Keratinocyte (primary cell): ENCODE results near the gene SELENOS. TPM values are rescaled to one million over a fixed set of nuclear protein-coding genes. Genes with fewer than 3 reads are reported as not detected.

ENCODE experiments used
- DNase-seq: peaks from one replicate; pipeline ENCODE4 v3.0.0-alpha.2; 2011; ENCODE audit warnings: low read depth, missing footprints, low spot score
- FAIRE-seq: peaks from 2 replicates; lab custom pipeline; 2011; peaks lifted over from hg19 to GRCh38; lab: Jason Lieb, UNC
- H2AFZ ChIP-seq: 2 replicates; pipeline ENCODE4 v1.6.0; 2012; ENCODE audit warnings: low read length, control low read depth, inconsistent platforms; ENCODE audit not compliant: control insufficient read depth
- H3K27ac ChIP-seq: 2 replicates; pipeline ENCODE4 v1.5.1; 2011; ENCODE audit warnings: low read length; ENCODE audit not compliant: control insufficient read depth, insufficient read depth
- H3K27me3 ChIP-seq: 3 replicates; pipeline ENCODE4 v1.6.0; 2011; ENCODE audit warnings: low read length; ENCODE audit not compliant: control insufficient read depth, insufficient read depth; ENCODE audit errors: extremely low read depth
- H3K36me3 ChIP-seq, 2 experiments: 2 replicates in 1 of 2; 3 replicates in 1 of 2; pipeline ENCODE4 v1.5.1; 2011; ENCODE audit warnings: low read length in 2 of 2, mild to moderate bottlenecking in 1 of 2; ENCODE audit not compliant: control insufficient read depth in 2 of 2, insufficient read depth in 2 of 2; ENCODE audit errors: extremely low read depth in 1 of 2
- H3K4me1 ChIP-seq: 3 replicates; pipeline ENCODE4 v1.5.1; 2011; ENCODE audit warnings: low read length; ENCODE audit not compliant: control insufficient read depth, insufficient read depth; ENCODE audit errors: extremely low read depth
- H3K4me2 ChIP-seq: 3 replicates; pipeline ENCODE4 v1.6.0; 2011; ENCODE audit warnings: low read depth, low read length; ENCODE audit not compliant: control insufficient read depth, insufficient read depth; ENCODE audit errors: extremely low read depth
- H3K4me3 ChIP-seq, 3 experiments: fragments of 200-600 bp in 1 of 3; sonication (generic) in 1 of 3; 2 replicates in 2 of 3; 3 replicates in 1 of 3; pipeline ENCODE4 v1.5.1; 2011 to 2016; ENCODE audit warnings: low read length in 3 of 3, mild to moderate bottlenecking in 3 of 3, control low read depth in 2 of 3, inconsistent platforms in 1 of 3, low read depth in 1 of 3, mixed read lengths in 1 of 3, mixed run types in 1 of 3, moderate library complexity in 1 of 3; ENCODE audit not compliant: control insufficient read depth in 2 of 3, insufficient read depth in 2 of 3; ENCODE audit errors: extremely low read depth in 1 of 3
- H3K79me2 ChIP-seq: 2 replicates; pipeline ENCODE4 v1.6.0; 2012; ENCODE audit warnings: low read length; ENCODE audit not compliant: control insufficient read depth, insufficient read depth
- H3K9ac ChIP-seq: 3 replicates; pipeline ENCODE4 v1.6.0; 2011; ENCODE audit warnings: low read length; ENCODE audit not compliant: control insufficient read depth, insufficient read depth; ENCODE audit errors: extremely low read depth
- H3K9me1 ChIP-seq: 3 replicates; pipeline ENCODE4 v1.6.0; 2011; ENCODE audit warnings: low read length; ENCODE audit not compliant: control insufficient read depth, insufficient read depth; ENCODE audit errors: extremely low read depth
- H3K9me3 ChIP-seq: 2 replicates; pipeline ENCODE4 v1.5.1; 2012; ENCODE audit warnings: low read depth, low read length; ENCODE audit not compliant: control insufficient read depth
- H4K20me1 ChIP-seq: 3 replicates; pipeline ENCODE4 v1.6.0; 2011; ENCODE audit warnings: low read length; ENCODE audit not compliant: control insufficient read depth, insufficient read depth; ENCODE audit errors: extremely low read depth
- EZH2 ChIP-seq: IDR thresholded peaks from one replicate; pipeline ENCODE4 v1.6.1; 2012; ENCODE audit warnings: inconsistent platforms, mild to moderate bottlenecking, low read length, moderate library complexity
- dilution Hi-C: fragments of 300-500 bp; cut with MboI; formaldehyde crosslinking; loops from one replicate; pipeline ENCODE4 v1.7.0; 2020; ENCODE audit warnings: low sequenced_read_pairs; ENCODE audit not compliant: extremely low pct_ligation_motif_present
- polyA plus RNA-seq, 5 experiments: library from polyadenylated mRNA; depleted of rRNA in 3 of 5; stranded (reverse) in 3 of 5; stranded (forward) in 1 of 5; unstranded in 1 of 5; fragments of >200 nt; gene quantifications; 1 replicate in 1 of 5; 2 replicates in 3 of 5; 3 replicates in 1 of 5; pipeline versions ENCODE4 v1.2.1 to v1.2.3, GENCODE V29; 2011 to 2012; ENCODE audit warnings: missing spikeins in 2 of 5, low read depth in 1 of 5, low replicate concordance in 1 of 5
- TF ChIP-seq, protein P1 (sequence below), 3 experiments: IDR thresholded peaks in 1 of 3; conservative IDR thresholded peaks in 1 of 3; optimal IDR thresholded peaks in 1 of 3; 2 replicates in 2 of 3; 3 replicates in 1 of 3; pipeline versions ENCODE3 to v1.5.1; 2011; ENCODE audit warnings: low read length in 3 of 3, mild to moderate bottlenecking in 3 of 3, moderate library complexity in 2 of 3, control low read depth in 1 of 3, inconsistent platforms in 1 of 3; ENCODE audit not compliant: insufficient read depth in 2 of 3; ENCODE audit errors: extremely low read depth in 1 of 3

Gene SELENOS
- polyA plus RNA-seq, 1 donor (not counting 4 experiments of a cell fraction or from before 2014, with no cell fraction given) = 82.2 TPM

DNA sequence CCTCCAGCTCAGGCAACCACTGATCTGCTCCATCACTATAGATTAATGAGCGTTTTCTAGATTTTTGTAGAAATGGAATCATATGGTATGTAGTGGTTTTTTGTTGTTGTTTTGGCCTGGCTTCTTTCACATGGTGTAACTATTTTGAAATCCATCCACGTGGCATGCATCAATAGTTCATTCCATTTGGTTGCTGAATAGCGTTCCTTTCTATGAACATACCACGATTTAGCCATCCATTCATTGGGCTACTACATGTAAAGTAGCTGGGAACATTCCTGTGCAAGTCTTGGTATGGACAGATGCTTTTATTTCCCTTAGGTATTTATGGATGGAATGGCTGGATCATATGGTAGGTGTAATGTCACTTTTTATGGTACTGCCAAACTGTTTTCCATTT is 14.7 kb downstream of the SELENOS start:
- no peak for DNase-seq
- Histone ChIP-seq H3K36me3 (no peaks in the 10 kb centered on the region), H2AFZ (no peak overlapping the region), H3K27me3 (no peaks in the 10 kb centered on the region), H3K9me3 (no peaks in the 10 kb centered on the region), H3K9me1 (no peaks in the 10 kb centered on the region), H3K79me2 (no peaks in the 10 kb centered on the region), H4K20me1 (no peaks in the 10 kb centered on the region), H3K27ac (no peak overlapping the region), H3K9ac (no peak overlapping the region), H3K4me1 (no peaks in the 10 kb centered on the region), H3K4me3 (no peak overlapping the region), H3K4me2 (no peak overlapping the region)
- dilution Hi-C loops = no loop called here
- TF ChIP-seq, protein P1, sequence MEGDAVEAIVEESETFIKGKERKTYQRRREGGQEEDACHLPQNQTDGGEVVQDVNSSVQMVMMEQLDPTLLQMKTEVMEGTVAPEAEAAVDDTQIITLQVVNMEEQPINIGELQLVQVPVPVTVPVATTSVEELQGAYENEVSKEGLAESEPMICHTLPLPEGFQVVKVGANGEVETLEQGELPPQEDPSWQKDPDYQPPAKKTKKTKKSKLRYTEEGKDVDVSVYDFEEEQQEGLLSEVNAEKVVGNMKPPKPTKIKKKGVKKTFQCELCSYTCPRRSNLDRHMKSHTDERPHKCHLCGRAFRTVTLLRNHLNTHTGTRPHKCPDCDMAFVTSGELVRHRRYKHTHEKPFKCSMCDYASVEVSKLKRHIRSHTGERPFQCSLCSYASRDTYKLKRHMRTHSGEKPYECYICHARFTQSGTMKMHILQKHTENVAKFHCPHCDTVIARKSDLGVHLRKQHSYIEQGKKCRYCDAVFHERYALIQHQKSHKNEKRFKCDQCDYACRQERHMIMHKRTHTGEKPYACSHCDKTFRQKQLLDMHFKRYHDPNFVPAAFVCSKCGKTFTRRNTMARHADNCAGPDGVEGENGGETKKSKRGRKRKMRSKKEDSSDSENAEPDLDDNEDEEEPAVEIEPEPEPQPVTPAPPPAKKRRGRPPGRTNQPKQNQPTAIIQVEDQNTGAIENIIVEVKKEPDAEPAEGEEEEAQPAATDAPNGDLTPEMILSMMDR (optimal IDR thresholded peaks at IDR 0.05 in 1 of 3, IDR thresholded peaks at IDR 0.05 in 1 of 3, conservative IDR thresholded peaks at IDR 0.05 in 1 of 3; ENCODE audit: extremely low read depth in 1 of 3, insufficient read depth in 2 of 3, low read length in 3 of 3) = no peak
- TF ChIP-seq EZH2 = no peak
- no peak for FAIRE-seq

DNA sequence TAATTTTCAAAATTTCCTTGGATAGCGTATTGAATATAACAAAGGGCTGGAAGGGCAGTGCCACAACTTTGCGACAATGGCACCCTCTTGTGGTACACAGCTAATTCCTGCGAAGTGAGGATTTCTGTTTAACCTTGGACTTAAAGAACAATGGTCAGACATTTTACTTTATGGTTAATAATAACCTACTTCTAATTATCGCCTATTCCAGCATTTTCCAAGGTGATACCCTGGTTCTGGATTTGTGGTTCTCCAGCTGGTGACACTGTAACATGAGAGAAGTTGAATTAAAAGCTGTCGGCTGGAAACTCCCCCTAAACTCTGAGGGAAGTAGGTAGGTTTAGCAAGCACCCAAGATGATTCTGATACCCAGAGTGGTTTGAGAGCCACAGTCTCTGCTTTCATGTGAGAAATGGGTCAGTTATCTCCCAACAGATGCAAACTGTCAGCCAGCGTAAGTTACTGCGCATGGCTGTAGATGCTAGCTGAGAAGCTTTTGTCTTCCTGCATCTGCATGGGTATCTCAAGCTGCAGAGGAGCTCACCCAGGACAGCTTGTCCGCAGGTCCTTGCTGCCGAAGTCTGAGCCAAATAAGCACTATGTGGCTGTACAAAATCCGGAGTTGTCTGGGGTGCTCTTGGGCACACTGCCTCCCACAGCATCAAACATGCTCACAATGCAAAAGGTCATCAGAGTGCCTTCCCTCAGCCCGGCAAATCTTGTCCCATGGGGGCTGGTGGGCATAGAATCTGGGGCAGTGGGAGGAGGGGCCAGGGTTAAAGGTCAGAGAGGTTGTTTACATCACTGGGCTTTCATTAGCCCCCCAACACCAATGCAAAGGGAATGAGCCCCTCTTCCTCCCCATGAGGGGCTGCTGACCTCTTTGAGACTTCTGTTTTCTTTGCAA is 18.8 kb downstream of the SELENOS start:
- H3K4me3 ChIP-seq = no peak overlapping the region
- H3K27me3 ChIP-seq = no peaks in the 10 kb centered on the region
- no peak overlapping the region for H2AFZ ChIP-seq
- dilution Hi-C loops = no loop called here
- no peak overlapping the region for H3K4me2 ChIP-seq
- no peaks in the 10 kb centered on the region for H3K9me3 ChIP-seq
- H3K4me1 ChIP-seq = no peaks in the 10 kb centered on the region
- H4K20me1 ChIP-seq = no peaks in the 10 kb centered on the region
- FAIRE-seq = peak; percentile 29
- no peaks in the 10 kb centered on the region for H3K36me3 ChIP-seq
- H3K79me2 ChIP-seq = no peaks in the 10 kb centered on the region
- no peaks in the 10 kb centered on the region for H3K9me1 ChIP-seq
- H3K27ac ChIP-seq = no peak overlapping the region
- TF ChIP-seq, protein P1 (optimal IDR thresholded peaks at IDR 0.05 in 1 of 3, IDR thresholded peaks at IDR 0.05 in 1 of 3, conservative IDR thresholded peaks at IDR 0.05 in 1 of 3; ENCODE audit: extremely low read depth in 1 of 3, insufficient read depth in 2 of 3, low read length in 3 of 3) = peak; percentile 65 to 90 (median 82)
- TF ChIP-seq EZH2 = no peak
- no peak for DNase-seq
- H3K9ac ChIP-seq = no peak overlapping the region
